ENCODE data around the gene ARSG.
A peak's percentile ranks its signal among the peaks of the same experiment; 100 is the strongest.
"Not testable (repeated sequence)": the region's sequence is repeated elsewhere in the genome, so short reads cannot be mapped to it uniquely, and the experiment has no call there.

Gene ARSG

DNA sequence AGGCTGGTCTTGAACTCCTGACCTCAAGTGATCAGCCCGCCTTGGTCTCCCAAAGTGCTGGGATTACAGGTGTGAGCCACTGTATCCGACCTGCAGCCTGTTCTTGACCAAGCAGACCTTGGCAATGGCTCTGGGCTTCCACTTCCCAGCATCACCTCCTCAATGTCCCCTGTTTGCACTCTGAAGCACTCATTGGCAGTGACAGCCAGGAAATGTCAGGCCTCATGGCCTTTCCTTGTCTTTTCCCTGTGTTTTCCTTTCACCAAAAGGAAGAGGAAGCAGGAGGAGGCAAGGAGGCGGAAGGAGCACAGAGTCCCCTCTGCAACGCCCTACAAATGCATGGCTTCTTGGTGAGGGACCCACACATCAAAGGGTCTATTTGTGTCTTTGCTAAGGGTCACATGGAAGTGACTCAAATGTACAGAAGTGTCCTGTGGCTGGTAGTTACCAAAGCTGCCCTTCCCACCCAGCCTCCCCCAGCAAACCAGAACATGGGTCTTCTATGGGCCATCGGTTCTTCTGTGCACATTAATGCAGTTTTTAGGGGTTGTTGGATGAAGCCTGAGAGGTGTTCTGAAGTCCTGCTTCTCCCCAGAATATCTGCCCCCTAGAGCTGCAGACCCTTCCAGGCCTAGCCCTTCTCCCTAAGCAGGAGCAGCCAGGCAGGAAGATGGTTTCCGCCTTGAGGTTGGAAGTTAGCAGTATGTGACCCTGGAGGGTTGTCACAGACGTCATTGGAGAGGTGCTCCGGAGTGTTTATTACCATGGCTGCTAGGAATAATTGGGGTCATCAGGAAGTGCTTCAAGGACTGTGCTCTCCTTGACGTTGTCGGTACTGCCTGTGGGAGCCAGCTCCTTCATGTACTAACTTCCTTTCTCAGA lies 105.2 kb downstream of the ARSG start:
- no peak for DNase-seq (ENCODE audit: low read depth in 2 of 2)

DNA sequence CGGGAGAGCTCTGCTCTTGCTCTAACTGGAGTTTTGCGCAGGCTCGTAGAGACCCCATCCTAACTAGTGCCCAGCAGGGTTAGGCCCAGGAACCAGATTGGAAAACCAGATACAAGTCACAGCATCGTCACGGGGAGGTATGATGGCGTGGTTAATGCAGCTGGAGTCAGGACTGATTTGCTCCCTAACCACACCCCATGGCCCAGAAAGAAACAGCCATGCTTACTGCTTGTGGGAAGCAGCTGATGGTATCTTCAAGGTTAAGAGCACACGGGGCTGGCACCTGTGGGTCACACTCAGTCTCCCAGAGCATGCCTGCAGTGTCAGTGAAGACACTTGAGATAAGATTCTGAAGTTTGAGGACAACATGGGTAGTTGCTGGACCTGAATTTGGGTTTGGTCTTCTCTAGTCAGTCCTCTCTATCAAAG lies 105.8 kb downstream of the ARSG start:
- DNase-seq (ENCODE audit: low read depth in 2 of 2), result no peak

DNA sequence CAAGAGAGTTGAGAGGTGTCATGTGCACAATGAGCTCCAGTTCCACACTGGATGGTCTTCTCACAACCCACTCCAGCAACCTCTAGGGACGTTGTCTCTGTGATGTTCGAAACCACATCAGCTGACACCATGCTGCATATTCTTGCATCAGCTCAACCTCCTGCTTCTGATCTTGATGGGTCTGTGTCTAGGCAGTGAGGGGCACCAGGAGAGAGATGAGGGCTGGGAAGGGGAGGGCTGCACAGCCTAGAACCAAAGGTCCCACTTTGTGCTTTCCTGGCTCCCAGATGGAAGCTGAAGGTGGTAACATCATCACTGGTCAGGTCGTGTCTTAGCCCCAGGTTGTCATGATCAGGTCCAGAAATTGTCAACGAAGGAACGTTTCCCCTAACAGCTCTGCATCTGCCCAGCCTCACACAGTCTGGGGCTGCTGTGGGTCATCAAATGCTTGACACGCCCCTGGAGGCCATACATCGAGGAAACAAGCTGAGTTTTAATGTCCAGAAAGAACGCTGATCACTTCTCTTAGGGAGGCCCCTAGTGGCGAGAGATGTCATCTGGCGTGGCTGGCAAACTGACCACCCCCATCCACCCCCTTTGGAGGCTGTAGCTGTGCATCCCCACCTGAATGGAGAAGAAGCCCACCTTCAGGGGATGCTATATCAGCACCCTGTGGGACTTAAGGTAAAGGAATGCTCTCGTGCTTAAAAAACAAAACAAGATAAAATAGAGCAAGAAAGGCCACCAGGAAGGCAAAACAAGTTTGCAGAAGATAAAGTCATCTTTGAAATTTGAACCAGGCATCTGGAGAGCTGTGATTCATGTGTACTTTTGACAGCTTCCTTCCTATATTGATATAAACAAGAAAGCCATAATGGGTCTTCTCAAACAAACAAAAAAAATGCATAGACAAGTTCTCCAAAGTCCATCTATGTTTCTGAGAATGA lies 107.7 kb downstream of the ARSG start:
- peak in 1 of 2 experiments; percentile 8 for DNase-seq (ENCODE audit: low read depth in 2 of 2)

DNA sequence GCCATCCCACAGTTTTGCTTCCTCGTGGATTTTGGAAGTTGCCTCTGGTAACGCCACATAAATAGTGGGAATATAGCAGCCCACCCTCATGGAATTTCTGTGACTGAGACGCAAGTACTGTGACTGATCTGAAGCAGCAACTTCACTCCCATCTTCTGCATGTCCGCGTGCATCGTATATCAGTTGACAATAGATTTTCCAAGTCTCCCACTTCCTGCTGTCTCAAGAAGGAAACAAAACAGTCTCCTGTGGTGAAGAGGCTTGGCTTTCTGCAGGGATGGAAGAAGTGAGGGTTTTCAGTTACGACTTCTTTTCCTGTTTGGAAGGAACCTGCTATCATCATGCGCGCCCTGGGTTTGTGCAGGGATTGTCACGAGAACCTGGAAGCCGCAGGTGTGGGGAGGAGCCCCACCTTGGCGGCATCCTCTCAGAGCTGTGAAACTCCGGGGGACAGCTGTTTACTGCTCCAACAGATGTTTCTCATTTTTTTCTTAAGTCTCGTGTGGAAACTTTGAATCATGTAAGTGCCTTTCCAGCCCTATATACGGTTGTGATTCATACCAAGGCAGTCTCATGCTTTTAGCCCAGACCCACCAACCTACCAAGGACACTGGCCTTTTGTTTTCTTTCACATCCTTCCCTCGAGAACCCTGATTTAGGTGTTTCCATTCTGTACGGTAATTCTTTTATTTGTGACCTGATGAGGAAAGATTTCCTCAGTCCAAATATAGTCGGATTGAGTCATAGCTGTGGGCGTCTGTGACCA lies 108.5 kb downstream of the ARSG start:
- DNase-seq (ENCODE audit: low read depth in 2 of 2), result peak; percentile 21 to 37

GRCh38 chr17:68400404-68400735 lies 109.1 kb downstream of the ARSG start:
- DNase-seq (ENCODE audit: low read depth in 2 of 2), result no peak

DNA sequence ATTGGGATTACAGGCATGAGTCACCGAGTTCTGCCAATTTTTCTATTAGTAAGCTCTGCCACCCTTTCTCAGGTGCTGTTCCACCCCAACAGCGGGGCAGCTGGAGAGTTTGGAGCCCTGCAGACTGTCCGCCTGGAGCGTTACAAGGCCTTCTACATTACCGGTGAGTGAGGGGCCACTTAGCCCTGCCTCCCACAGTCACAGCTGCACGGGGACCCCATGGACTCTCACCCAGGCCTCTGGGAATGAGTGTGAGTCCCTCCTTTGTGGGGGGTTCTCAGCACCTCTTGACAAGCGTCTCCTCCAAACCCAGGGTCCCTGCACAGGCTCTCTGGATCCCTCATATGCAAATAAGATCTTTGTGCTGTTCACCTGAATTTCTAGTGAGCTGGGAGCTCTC lies 110.0 kb downstream of the ARSG start:
- no peak for DNase-seq (ENCODE audit: low read depth in 2 of 2)

DNA sequence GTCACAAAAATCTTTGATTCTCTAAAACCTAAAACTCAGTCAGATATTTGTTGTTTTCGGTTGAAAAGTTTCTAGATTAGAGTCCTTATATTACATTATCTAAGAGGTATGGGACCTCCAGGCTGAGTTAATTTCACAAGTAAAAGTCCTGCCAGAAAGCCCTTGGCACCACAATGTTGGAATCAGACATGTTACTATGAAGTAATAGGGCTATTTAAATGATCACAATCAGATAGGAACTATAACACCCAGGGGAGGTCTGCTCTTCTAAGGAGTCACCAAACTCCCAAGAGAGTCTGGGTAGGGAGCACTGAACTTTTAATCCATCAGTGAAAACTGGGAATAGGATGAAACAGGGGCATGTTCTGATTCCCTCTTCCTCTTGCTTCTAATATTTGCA lies 111.8 kb downstream of the ARSG start:
- no peak for DNase-seq (ENCODE audit: low read depth in 2 of 2)

DNA sequence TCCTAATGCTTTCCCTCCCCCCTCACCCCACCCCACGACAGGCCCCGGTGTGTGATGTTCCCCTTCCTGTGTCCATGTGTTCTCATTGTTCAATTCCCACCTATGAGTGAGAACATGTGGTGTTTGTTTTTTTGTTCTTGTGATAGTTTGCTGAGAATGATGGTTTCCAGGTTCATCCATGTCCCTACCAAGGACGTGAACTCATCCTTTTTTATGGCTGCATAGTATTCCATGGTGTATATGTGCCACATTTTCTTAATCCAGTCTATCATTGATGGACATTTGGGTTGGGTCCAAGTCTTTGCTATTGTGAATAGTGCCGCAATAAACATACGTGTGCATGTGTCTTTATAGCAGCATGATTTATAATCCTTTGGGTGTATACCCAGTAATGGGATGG lies 112.5 kb downstream of the ARSG start:
- not testable (repeated sequence) for DNase-seq (ENCODE audit: low read depth in 2 of 2)

- not testable (repeated sequence) for DNase-seq (ENCODE audit: low read depth in 2 of 2)
Observed at GRCh38 chr17:68407656-68408055, 116.4 kb downstream of the ARSG start.

- DNase-seq (ENCODE audit: low read depth in 2 of 2), result peak in 1 of 2 experiments; percentile 51
Observed at GRCh38 chr17:68413597-68414560, 122.6 kb downstream of the ARSG start.

DNA sequence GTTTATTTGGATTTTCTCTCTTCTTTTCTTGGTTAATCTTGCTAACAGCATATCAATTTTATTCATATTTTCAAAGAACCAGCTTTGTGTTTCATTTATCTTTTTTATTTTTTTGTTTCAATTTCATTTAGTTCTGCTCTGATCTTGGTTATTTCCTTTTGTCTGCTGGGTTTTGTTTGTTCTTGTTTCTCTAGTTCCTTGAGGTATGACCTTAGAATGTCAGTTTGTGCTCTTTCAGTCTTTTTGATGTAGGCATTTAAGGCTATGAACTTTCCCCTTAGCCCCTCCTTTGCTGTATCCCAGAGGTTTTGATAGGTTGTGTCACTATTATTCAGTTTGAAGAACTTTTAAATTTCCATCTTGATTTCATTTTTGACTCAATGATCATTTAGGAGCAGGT lies 123.6 kb downstream of the ARSG start:
- DNase-seq (ENCODE audit: low read depth in 2 of 2), result not testable (repeated sequence)

DNA sequence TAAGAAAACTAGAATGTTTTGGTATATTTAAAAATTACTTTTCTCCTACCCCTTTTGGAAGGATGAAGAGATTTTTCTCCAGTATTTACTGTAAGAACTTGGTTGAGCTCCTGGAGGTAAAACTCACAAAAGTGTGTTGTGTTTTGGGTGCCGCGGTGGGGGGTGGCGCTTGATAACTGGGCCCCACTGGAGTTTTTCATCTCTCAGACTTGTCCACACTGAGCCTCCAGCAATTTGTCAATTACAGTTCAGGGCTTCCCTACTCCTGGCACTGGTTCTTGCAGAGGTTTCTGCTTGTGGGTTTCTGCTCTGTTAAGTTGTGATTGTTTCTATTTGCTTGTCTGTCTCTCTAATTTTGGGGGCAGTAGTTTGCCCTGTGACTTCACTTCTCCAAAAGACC lies 126.0 kb downstream of the ARSG start:
- no peak for DNase-seq (ENCODE audit: low read depth in 2 of 2)

GRCh38 chr17:68418876-68419275 lies 127.6 kb downstream of the ARSG start:
- DNase-seq (ENCODE audit: low read depth in 2 of 2), result no peak

DNA sequence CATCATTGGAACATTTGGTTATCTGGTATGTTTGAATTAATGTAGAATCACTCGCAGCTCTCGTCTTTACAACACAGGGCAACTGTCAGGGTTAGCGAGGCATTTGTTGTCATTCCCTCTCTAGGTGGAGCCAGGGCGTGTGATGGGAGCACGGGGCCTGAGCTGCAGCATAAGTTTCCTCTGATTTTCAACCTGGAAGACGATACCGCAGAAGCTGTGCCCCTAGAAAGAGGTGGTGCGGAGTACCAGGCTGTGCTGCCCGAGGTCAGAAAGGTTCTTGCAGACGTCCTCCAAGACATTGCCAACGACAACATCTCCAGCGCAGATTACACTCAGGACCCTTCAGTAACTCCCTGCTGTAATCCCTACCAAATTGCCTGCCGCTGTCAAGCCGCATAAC lies 128.8 kb downstream of the ARSG start:
- DNase-seq (ENCODE audit: low read depth in 2 of 2), result no peak

- no peak for DNase-seq (ENCODE audit: low read depth in 2 of 2)
Observed at GRCh38 chr17:68421486-68421885, 130.2 kb downstream of the ARSG start.

- no peak for DNase-seq (ENCODE audit: low read depth in 2 of 2)
Observed at GRCh38 chr17:68422821-68423220, 131.5 kb downstream of the ARSG start.

- DNase-seq (ENCODE audit: low read depth in 2 of 2), result no peak
Observed at GRCh38 chr17:68423251-68423650, 132.0 kb downstream of the ARSG start.

GRCh38 chr17:68424203-68424602 lies 132.9 kb downstream of the ARSG start:
- no peak for DNase-seq (ENCODE audit: low read depth in 2 of 2)

GRCh38 chr17:68424861-68425260 lies 133.6 kb downstream of the ARSG start:
- no peak for DNase-seq (ENCODE audit: low read depth in 2 of 2)

GRCh38 chr17:68425979-68426378 lies 134.7 kb downstream of the ARSG start:
- DNase-seq (ENCODE audit: low read depth in 2 of 2), result no peak

DNA sequence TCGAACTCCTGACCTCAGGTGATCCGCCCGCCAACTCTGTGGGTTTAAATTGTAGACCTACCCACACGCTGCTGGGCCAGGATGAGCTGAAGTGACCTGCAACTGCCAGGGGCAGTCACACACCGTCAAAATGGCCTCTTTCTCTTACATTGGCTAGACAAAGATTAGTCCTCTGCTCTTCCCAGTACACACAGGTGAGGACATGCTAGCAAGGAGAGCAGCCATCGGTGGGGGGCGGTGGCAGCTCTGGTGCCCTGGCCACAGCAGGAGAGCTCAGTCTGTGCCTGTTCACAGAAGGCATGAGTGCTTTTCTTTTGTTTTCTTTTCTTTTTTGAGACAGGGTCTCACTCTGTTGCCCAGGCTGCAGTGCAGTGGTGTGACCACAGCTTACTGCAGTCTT lies 136.3 kb downstream of the ARSG start:
- no peak for DNase-seq (ENCODE audit: low read depth in 2 of 2)
